Measurements from ENCODE around the gene STAMBP. TPM values are rescaled to one million over a fixed set of nuclear protein-coding genes. Genes with fewer than 3 reads are reported as not detected.

STAMBP gene
- total RNA-seq, 3 donors from 2014 or later = 26.1 to 32.5 (median 32.4) TPM

DNA sequence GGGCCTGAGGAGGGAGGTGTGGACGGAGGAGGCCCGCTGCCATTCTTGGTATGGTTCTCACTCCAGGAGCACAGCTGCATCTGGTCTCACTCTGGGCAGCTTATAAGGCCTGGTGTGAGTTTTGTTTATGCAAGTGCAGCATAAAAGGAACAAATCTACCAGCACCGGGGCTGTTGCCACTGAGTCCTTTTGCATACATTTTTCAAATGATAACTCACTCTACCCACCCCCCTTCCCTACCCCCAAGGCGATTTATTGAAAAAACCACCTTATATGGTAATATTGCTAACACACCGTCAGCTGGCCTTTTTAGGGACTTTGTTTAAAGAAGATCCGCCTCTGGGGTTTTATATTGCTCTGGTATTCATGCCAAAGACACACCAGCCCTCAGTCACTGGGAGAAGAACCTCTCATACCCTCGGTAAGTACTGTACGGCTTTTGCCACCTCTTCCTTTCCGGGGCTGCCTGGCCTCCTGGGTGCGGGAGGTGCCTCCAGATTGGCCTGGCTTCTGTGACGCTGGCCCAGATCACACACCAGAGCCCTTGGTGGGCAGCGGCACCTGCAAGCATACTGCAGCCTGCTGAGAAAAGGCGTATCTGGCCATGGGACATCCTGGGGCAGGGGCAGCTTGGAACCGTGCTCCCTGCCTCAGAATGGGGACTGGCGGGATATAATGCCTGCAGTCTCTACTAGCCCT is 64.0 kb downstream of the STAMBP start, which contains the start of gene ACTG2:
Gene ACTG2, plus strand, starts transcription at position 378 of the 699 bp plus-strand sequence. CDS start 8,304 bp downstream, outside the sequence.
- peaks cover 0 to 8% of the 10 kb centered on the region in 2 donors for H3K4me1 ChIP-seq
- no peaks in the 10 kb centered on the region for H3K9me3 ChIP-seq
- TF ChIP-seq POLR2AphosphoS5 (IDR thresholded peaks at IDR 0.05) (peak in 1 of 3 donors; percentile 10), POLR2A (IDR thresholded peaks at IDR 0.05) (no peak)
- no peaks in the 10 kb centered on the region for H3K27me3 ChIP-seq
- H3K27ac ChIP-seq = peak within 1 kb of the TSS; percentile 86 to 87
- peak within 1 kb of the TSS; percentile 14 to 59 (median 42) for H3K4me3 ChIP-seq
- intact Hi-C loops (cut with DNase I; ENCODE audit: low total_unique reads) = no loop called here
- no peaks in the 10 kb centered on the region for H3K36me3 ChIP-seq
- peak in 1 of 2 donors; percentile 54 for DNase-seq (ENCODE audit: low spot score in 2 of 2)

DNA sequence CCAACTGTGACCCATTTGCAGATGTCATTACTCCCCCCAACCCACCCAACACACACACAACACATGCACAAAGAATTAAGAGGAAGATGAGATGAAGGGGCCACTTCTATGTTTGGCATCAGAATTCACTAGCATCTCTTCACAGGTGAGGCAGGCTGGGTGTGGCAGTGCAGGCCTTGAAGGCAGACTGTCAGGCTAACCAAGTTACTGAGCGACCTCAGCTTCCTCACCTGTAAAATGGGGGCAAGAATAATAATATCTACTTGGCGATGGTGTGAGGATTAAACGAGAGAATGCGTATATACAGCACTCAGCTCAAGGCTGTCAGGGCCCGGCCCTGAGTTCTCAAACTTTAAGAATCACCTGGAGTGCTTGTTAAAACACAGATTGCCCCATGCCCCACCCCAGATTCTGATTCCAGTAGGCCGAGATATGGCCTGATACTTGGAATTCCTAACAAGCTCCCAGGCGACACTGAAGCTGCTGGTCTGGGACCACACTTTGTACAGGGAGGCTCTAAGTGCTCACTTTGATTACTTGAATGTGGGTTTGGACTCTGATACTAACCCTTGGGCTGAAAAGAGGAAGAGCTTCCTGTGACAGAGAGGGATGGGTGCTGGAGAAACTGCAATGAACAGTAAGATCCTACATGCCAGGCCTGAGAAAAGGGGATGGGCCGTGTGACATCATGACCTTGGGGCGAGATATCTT is 65.2 kb downstream of the STAMBP start:
- H3K9me3 ChIP-seq = no peaks in the 10 kb centered on the region
- H3K27me3 ChIP-seq = no peaks in the 10 kb centered on the region
- peak overlapping the region; percentile 86 to 87 for H3K27ac ChIP-seq
- H3K4me3 ChIP-seq = peak overlapping the region; percentile 14 to 59 (median 42)
- no peak for DNase-seq (ENCODE audit: low spot score in 2 of 2)
- H3K4me1 ChIP-seq = peaks cover 0 to 8% of the 10 kb centered on the region in 2 donors
- no peaks in the 10 kb centered on the region for H3K36me3 ChIP-seq
- no peak for TF ChIP-seq POLR2A (IDR thresholded peaks at IDR 0.05)
- TF ChIP-seq, protein P1, sequence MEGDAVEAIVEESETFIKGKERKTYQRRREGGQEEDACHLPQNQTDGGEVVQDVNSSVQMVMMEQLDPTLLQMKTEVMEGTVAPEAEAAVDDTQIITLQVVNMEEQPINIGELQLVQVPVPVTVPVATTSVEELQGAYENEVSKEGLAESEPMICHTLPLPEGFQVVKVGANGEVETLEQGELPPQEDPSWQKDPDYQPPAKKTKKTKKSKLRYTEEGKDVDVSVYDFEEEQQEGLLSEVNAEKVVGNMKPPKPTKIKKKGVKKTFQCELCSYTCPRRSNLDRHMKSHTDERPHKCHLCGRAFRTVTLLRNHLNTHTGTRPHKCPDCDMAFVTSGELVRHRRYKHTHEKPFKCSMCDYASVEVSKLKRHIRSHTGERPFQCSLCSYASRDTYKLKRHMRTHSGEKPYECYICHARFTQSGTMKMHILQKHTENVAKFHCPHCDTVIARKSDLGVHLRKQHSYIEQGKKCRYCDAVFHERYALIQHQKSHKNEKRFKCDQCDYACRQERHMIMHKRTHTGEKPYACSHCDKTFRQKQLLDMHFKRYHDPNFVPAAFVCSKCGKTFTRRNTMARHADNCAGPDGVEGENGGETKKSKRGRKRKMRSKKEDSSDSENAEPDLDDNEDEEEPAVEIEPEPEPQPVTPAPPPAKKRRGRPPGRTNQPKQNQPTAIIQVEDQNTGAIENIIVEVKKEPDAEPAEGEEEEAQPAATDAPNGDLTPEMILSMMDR (IDR thresholded peaks at IDR 0.05) = no peak
- TF ChIP-seq POLR2AphosphoS5 (IDR thresholded peaks at IDR 0.05) = no peak
- intact Hi-C loops (cut with DNase I; ENCODE audit: low total_unique reads) = no loop called here

DNA sequence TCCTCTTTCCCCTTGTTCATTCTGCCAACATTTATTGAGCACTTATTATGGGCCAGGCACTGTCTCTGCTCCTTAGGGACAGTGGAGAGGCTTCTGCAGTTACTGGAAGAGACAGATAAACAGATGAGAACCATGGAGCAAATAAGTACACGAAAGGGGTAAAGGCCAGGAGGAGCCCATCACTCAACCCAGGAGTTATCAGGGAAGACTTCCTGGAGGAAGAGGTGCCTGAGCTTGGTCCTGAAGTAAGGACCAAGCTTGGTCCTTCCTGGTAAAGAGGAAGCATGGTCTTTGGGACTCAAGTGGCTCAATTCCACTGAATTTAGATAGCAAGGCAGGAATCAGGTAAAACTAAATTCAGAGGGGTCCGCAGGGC is 65.7 kb downstream of the STAMBP start:
- TF ChIP-seq, protein P1 (IDR thresholded peaks at IDR 0.05) = no peak
- TF ChIP-seq POLR2A (IDR thresholded peaks at IDR 0.05) (no peak), POLR2AphosphoS5 (IDR thresholded peaks at IDR 0.05) (no peak)
- H3K4me1 ChIP-seq = peaks cover 0 to 8% of the 10 kb centered on the region in 2 donors
- no peaks in the 10 kb centered on the region for H3K27me3 ChIP-seq
- intact Hi-C loops (cut with DNase I; ENCODE audit: low total_unique reads) = no loop called here
- no peak for DNase-seq (ENCODE audit: low spot score in 2 of 2)
- H3K4me3 ChIP-seq = peak overlapping the region; percentile 14 to 59 (median 42)
- H3K27ac ChIP-seq = peak overlapping the region; percentile 86 to 87
- no peaks in the 10 kb centered on the region for H3K9me3 ChIP-seq
- H3K36me3 ChIP-seq = no peaks in the 10 kb centered on the region

DNA sequence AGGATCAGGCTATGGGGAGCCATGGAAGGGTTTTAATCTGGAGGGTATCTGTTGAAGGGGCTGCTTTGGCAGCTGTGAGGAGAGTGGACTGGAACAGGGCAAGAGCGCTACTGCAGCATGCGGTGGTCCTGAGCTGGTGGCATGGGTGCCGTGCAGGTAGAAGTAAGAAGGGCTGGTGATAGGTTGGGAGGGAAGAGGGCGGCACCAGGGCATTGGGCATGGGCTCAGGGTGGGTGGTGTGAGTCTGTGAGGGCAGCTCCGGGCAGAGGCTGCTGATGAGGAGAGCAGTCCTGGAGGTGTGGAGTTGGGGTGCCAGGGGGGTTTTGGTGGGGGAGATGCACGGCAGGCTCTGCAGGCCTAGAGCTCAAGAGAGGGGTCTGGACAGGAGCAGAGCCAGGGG is 66.1 kb downstream of the STAMBP start:
- no peaks in the 10 kb centered on the region for H3K27me3 ChIP-seq
- H3K4me1 ChIP-seq = peaks cover 0 to 8% of the 10 kb centered on the region in 2 donors
- intact Hi-C loops (cut with DNase I; ENCODE audit: low total_unique reads) = no loop called here
- H3K4me3 ChIP-seq = peak overlapping the region; percentile 14 to 59 (median 42)
- no peaks in the 10 kb centered on the region for H3K36me3 ChIP-seq
- H3K9me3 ChIP-seq = no peaks in the 10 kb centered on the region
- no peak for TF ChIP-seq POLR2AphosphoS5 (IDR thresholded peaks at IDR 0.05)
- DNase-seq (ENCODE audit: low spot score in 2 of 2) = peak in 1 of 2 donors; percentile 62
- peak overlapping the region; percentile 86 to 87 for H3K27ac ChIP-seq

DNA sequence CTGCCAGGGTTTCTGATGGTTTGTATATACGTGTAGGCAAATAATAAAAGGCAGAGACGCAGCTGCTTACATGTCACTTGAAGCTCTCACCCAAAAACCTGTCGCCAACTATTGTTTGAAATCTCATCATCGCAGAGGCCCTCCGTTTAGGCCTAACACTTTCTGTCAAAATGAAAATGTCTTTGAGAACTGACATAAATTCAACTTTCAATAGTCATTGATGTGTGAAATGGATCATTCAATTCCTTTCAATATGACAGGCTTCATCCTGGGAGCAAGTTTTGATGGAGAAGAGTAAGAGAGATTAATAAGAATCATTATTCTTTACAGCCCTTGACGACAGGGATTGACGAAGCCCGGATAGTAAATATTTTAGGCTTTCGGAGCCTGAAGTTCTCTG is 66.7 kb downstream of the STAMBP start:
- Histone ChIP-seq H3K27ac (peak overlapping the region; percentile 86 to 87), H3K4me3 (peak overlapping the region in 2 of 3 donors; percentile 42 to 59), H3K9me3 (no peaks in the 10 kb centered on the region), H3K27me3 (no peaks in the 10 kb centered on the region), H3K36me3 (no peaks in the 10 kb centered on the region), H3K4me1 (peaks cover under 1 to 8% of the 10 kb centered on the region in 2 donors)
- intact Hi-C loops (cut with DNase I; ENCODE audit: low total_unique reads) = no loop called here
- TF ChIP-seq POLR2AphosphoS5 (IDR thresholded peaks at IDR 0.05) = no peak
- TF ChIP-seq POLR2A (IDR thresholded peaks at IDR 0.05) = no peak
- TF ChIP-seq, protein P1 (IDR thresholded peaks at IDR 0.05) = no peak
- DNase-seq (ENCODE audit: low spot score in 2 of 2) = no peak

Data from breast epithelium (tissue), 4 donors.